DMS153 treated with DMSO at 0.1 percent for 48 hours (cell line): ENCODE measurements around the gene PTPDC1.
"Not testable (repeated sequence)": the region's sequence is repeated elsewhere in the genome, so short reads cannot be mapped to it uniquely, and the experiment has no call there.

Source experiments
- DNase-seq: peaks from one replicate; lab custom pipeline; 2025; ENCODE audit not compliant: unreplicated experiment; lab: John Stamatoyannopoulos, UW

PTPDC1 gene

DNA sequence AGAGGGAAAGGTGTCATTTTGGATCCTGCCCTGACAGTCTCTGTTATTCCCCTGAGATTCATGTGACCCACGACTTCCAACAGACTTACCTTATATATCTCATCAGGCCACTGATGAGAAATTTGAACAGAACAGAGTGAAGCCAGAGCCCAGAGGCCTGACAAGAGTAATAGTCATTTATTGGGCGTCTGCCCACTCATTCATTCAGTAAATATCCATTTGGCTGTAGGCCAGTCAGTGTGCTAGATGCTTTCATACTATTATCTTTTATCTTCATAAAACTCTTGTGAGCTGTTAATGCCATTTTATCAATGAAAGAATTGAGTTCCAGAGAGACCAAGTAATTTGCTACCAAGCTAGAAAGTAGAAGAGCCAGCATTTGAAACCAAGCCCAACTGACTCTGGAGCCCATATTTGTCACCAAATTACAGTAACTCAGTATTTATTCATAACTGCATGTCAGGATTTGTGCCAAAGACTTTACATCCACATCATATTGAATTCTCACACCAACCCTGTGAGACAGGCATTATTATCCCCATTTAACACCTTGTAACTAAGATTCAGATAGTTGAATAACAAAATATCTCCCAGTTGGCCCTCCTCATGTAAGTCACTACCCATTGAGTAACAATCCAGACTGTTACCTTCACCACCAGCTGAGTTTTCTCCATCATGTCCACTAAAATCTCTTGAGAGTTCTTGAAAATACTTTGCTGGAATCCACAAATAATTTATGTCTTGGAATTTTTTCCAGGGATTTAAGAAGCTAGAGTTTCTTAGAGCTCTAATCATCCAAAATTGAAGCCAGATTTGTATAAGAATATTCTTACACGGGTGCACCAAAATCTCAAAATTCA, 2.5 kb downstream of the PTPDC1 start:
- no peak for DNase-seq

DNA sequence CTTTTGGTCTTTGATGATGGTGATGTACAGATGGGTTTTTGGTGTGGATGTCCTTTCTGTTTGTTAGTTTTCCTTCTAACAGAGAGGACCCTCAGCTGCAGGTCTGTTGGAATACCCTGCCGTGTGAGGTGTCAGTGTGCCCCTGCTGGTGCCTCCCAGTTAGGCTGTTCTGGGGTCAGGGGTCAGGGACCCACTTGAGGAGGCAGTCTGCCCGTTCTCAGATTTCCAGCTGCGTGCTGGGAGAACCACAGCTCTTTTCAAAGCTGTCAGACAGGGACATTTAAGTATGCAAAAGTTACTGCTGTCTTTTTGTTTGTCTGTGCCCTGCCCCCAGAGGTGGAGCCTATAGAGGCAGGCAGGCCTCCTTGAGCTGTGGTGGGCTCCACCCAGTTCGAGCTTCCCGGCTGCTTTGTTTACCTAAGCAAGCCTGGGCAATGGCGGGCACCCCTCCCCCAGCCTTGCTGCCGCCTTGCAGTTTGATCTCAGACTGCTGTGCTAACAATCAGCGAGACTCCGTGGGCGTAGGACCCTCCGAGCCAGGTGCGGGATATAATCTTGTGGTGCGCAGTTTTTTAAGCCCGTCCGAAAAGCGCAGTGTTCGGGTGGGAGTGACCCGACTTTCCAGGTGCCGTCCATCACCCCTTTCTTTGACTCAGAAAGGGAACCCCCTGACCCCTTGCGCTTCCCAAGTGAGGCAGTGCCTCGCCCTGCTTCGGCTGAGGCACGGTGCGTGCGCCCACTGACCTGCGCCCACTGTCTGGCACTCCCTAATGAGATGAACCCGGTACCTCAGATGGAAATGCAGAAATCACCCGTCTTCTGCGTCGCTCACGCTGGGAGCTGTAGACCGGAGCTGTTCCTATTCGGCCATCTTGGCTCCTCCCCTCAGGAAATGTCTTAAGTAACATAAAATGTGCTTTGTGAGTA, 10.2 kb downstream of the PTPDC1 start:
- not testable (repeated sequence) for DNase-seq

DNA sequence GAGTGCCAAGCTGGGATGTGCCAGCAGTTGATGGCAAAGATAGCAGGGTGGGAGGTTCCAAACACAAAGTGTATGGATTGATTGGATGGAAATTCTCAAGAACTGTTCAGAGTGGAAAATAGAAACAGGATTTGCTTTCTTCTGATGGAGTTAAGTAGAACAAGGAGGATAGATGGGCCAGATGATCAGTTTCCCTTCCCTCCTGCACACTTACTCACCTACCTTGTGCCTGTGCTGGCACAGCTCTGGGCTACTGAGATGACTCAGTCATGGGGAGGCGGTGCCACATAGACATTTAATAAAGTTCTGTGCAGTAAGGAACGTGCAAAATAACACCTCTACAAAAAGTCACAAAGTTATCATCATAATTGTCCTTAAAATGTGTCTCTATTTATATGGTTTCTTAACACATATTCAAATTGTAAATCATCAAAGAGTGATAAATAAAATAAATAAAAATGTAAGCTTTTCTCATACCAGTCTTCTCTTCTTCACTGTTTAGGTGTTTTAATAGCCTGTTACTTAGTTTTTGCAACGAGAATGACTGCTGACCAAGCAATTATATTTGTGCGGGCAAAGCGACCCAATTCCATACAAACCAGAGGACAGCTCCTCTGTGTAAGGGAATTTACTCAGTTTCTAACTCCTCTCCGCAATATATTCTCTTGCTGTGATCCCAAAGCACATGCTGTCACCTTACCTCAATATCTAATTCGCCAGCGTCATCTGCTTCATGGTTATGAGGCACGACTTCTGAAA, 12.7 kb downstream of the PTPDC1 start:
- DNase-seq, result no peak

DNA sequence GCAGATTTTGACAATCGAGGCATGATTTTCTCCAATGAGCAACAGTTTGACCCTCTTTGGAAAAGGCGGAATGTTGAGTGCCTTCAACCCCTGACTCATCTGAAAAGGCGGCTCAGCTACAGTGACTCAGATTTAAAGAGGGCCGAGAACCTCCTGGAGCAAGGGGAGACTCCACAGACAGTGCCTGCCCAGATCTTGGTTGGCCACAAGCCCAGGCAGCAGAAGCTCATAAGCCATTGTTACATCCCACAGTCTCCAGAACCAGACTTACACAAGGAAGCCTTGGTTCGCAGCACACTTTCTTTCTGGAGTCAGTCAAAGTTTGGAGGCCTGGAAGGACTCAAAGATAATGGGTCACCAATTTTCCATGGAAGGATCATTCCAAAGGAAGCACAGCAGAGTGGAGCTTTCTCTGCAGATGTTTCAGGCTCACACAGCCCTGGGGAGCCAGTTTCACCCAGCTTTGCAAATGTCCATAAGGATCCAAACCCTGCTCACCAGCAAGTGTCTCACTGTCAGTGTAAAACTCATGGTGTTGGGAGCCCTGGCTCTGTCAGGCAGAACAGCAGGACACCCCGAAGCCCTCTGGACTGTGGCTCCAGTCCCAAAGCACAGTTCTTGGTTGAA, 13.6 kb downstream of the PTPDC1 start:
- no peak for DNase-seq

DNA sequence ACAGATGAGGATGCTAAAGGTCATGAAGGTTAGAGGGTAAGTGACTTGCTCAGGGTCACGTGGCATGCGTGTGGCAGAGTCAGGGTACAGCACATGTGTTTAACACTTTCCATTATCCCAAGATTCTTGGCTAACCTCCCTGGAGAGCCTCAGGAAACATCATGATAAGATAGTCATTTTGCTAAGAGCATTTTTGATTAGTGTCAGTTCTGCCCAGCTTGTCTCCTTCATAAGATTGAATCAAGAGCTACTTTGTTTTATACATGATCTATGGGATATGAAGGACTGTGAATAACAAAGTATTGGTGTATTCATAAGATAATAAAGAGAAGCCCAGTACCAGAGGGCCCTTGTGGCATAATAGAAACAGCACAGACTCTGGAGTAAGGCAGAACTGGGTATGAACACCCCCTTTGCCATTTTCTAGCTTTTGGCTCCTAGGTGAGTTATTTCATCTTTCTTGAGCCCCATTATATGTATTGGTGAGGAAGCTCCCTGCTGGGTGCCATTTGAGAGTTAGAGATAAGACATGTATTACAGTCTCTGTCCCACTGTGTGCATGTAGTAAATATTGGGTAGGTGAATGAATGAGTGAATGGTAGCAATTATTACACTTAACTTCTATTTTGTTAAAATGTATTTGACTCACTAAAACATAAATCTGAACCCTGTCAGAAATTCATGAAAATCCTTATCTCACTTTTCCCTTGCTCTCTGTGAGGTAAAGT, 16.1 kb downstream of the PTPDC1 start:
- DNase-seq, result no peak

DNA sequence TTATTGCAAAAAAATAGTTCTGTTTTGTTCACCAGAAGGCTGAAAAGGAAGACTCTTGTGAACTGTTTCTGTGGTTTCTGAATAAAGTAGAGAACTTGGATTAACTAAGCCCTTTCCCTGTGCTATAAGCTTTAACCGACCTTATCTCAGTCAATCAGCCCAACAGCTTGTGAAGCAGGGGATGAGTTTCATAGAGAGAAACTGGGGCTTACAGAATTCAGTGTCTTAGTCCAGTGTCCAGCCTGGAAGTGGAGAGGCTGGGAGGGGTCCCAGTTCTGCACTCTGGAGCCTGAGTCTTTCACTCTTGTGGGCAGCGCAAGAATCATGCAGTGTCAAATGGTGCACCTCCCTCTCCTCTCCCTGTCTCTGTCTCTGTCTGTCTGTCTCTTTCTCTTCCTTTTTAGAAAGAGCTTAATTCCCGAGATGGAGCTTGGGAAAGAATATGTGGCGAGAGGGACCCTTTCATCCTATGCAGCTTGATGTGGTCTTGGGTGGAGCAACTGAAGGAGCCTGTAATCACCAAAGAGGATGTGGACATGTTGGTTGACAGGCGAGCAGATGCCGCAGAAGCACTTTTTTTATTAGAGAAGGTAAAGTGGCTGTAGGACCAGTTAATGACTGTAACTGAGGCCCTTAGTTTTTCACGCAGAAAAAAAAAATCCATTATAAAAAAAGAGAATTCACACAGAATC, 17.0 kb downstream of the PTPDC1 start:
- DNase-seq, result no peak

DNA sequence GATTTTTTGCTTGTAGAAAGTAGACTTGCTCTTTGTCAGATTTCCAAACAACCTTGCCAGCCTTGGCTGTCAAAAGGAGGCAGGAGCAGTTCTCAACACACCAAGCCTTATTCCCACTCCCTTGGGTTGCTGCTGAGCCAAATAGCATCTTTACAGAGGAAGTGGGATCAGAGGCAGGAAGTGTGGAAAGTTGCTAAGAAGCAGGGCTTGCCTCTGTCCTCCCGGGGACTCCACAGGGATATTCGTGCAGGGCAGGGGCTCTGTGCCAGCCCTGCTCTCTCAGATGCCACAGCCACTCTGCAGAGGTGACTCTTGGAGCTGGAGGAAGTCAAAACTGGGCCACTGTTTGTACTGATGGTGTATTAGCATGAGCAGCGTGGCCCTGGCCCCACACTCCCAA, 24.3 kb downstream of the PTPDC1 start:
- DNase-seq, result no peak

DNA sequence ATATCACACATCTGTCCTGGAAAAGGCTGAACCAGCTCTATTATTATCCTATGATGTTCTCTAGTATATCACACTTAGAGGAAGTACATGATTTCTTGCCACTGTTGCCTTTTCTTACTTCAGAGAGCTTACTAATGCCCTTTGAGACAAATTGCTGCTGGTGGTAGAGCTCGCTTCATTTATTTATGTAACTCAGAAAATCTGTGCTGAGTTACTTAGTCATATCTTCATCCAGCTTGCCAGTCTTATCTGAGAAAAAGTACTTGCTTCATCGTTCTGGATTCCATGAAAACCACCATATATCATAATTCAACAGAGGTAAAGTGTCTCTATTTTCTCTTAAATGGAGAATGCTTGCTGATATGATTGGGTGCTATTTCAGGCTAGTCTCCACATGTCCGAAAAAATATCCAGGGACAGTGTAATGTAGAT, 26.6 kb downstream of the PTPDC1 start:
- DNase-seq, result no peak

DNA sequence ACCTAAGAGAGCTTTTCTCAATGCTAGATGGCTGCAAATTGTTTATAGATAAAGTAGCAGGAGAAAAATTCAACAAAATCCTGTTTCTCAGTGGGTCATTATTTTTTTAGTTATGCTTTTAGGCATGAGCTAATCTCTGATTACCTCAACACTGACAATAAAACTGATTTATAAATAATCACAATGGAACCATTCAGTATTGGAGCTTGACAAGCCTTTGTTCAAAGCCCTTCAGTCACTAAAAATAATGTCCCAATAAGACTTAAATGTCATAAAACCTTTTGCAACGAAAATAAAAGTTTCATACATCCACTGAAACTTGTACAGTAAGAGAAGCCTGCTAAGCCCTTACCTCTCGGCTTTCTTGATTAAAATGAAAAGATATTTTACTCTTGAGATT, 27.2 kb downstream of the PTPDC1 start:
- DNase-seq, result no peak

DNA sequence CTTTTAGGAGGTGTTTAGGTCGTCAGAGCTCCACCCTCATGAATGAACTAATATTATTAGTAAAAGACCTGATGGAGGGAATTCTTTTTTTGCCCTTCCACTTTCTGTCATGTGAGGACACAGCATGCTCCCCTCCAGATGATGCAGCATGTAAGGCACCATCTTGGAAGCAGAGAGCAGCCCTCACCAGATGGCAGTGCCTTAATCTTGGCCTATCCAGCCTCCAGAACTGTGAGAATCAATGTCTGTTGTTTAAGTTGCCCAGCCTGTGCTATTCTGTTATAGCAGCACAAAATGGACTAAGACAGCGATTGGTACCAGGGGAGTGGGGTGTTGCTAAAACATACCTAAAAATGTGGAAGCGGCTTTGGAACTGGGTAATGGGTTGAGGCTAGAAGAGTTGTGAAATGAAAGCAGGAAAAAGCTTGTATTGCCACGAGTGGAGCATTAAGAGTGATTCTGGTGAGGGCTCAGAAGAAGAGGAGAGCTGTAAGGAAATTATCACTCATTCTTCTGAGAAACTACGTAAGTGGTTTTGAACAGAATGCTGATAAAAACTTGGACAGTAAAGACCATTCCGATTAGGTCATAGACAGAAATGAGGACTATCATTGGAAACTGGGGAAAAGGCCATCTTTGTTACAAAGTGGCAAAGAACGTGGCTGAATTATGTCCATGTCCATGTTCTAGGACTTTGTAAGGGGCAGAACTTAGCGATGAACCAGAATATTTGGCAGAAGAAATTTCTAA, 28.6 kb downstream of the PTPDC1 start:
- DNase-seq, result no peak

DNA sequence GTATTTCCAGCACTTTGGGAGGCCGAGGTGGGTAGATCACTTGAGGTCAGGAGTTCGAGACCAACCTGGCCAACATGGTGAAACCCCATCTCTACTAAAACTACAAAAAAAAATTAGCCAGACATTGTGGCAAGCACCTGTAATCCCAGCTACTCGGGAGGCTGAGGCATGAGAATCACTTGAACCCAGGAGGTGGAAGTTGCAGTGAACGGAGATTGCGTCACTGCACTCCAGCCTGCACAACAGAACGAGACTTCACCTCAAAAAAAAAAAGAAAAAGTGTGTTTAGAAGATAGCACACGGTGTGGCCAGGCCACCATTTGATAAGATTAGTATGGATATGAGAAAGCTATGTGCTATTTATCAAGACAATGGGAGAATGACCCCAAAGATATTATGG, 35.8 kb downstream of the PTPDC1 start:
- not testable (repeated sequence) for DNase-seq

DNA sequence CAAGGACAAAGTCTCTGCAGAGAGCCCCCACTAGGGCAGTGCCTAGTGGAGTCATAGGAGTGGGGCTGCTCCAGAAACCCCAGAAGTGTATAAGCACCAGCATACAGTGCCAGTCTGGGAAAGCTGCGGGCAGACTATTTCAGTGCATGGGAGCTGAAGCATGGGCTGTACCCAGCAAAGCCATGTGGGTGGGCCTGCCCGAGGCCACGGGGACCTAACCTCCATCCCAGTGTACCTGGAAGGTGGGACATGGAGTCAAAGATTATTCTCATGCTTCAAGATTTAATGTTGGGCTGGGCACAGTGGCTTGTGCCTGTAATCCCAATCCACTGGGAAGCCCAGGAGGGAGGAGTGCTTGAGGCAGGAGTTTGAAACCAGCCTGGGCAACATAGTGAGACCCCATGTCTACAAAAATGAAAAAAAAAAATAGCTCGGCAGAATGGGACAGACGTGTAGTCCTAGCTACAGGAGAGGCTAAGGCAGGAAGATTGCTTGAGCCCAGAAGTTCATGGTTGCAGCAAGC, 36.7 kb downstream of the PTPDC1 start:
- no peak for DNase-seq

DNA sequence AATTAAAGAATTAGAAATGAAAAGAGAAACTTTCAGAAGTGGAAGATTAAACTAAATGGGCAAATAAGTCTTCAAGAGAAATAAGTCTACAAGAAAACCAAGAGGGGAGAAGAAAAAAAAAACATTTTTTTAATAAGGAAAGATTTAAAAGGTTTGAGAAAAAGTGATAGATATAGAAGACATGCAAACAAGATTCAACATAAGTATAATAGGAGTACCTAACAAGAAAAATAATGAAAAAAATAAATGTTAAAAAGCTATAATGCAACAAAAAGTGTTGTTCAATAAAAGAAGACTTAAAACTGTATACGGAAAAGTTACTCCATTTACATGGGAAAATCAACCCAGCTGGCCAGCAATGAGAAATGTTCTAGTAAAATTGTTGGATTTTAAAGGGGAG, 42.6 kb downstream of the PTPDC1 start:
- no peak for DNase-seq

DNA sequence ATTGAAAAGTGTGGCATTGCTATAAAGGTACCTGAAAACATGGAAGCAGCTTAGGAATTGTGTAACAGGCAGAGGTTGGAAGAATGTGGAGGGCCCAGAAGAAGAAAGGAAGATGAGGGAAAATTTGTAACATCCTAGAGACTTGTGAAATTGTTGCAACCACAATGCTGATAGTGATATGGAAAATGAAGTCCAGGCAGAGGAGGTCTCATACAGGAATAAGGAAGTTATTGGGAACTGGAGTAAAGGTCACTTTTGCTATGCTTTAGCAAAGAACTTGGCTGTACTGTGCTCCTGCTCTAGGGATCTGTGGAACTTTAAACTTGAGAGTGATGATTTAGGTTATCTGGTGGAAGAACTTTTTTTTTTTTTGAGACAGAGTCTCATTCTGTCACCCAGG, 43.5 kb downstream of the PTPDC1 start:
- no peak for DNase-seq

DNA sequence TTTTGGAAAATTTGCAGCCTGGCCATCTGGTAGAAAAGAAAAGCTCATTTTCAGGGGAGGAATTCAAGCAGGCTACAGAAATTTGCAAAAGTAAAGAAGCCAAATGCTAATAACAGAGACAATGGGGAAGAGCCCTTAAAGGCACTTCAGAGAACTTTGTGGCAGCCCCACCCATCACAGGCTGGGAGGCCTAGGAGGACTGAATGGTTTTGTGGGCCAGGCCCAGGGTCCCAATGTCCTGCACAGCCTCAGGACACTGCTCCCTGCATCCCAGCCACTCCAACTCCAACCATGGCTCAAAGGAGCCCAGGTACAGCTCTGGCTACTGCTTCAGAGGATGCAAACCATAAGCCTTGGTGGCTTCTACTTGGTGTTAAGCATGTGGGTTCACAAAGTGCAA, 44.3 kb downstream of the PTPDC1 start:
- DNase-seq, result no peak

DNA sequence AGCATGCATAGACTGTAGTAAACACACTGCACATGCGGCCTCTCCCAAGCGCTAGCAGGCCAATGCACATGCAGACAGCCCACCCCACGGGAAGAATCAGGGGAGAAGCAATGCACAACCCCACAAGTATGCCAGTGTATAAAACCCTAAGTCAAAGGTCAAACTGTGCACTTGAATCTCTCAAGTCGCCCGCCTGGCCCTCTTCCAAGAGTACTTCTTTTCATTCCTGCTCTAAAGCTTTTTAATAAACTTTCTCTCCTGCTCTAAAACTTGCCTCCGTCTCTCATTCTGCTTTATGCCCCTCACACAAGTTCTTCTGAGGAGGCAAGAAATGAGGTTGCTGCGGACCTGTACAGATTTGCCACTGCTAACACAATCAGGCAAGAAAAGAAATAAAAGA, 50.4 kb downstream of the PTPDC1 start:
- DNase-seq, result no peak

DNA sequence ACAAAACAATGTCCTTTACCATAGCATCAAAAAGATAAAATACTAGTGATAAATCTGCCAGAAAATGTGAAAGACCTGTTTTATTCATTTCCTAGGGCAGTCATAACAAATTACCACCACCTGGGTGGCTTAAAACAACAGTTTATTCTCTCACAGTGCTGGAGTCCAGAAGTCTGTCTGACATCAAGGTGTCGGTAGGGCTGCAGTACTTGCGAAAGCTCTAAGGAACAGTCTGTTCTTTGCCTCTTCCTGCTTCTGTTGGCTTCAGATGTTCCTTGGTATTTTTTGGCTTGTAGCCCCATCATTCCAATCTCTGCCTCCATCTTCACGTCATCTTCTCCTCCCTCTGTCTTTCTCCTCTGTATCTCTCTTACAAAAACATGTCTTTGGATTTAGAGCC, 51.0 kb downstream of the PTPDC1 start:
- no peak for DNase-seq

DNA sequence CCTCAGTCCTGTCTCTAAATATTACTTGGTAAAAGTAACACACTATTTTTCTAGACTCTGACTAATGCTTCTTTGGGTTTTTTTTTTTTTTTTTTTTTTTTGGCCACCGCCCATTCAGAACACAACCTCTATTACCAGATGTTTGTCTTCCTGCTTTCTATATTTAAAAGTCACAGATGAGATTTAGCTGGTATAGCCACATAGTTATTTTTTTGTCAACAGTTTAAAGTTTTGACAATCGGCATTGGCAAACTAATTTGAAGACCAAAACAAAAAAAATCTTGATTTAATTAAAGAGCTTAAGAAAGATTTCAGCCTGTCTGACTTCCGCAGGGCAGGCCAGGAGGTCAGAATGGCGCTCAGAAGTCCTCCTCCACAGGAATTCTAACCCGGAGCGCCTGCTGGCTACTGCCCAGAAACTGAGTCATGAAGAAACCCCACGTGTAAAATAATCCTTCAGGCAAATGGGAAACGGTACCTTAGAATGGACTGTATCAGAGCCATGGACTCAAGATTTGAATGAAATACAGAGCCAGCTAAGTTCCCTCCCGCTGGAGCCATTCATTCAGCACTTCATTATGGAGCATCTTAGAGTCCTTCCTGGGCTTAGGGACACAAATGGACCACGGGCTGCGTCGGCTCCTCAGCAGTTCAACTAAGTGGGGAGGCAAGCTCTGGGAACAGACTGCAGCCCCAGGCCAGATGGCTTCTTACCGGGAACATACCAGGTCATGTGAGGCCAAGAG, 55.6 kb downstream of the PTPDC1 start:
- DNase-seq, result no peak
